HUES6 (cell line): ENCODE measurements around the gene PBX2.

Experiments
- H3K27ac ChIP-seq: 2 replicates; pipeline ENCODE4 v1.7.0; 2013; ENCODE audit warnings: low read depth, mild to moderate bottlenecking, low read length, inconsistent platforms
- H3K27me3 ChIP-seq: 2 replicates; pipeline ENCODE4 v1.6.1; 2013; ENCODE audit warnings: low read length; ENCODE audit not compliant: control insufficient read depth, insufficient read depth
- H3K36me3 ChIP-seq: 2 replicates; pipeline ENCODE4 v1.6.1; 2013; ENCODE audit warnings: low read length; ENCODE audit not compliant: control insufficient read depth, insufficient read depth
- H3K4me1 ChIP-seq: 2 replicates; pipeline ENCODE4 v1.6.1; 2013; ENCODE audit warnings: low read length; ENCODE audit not compliant: control insufficient read depth, insufficient read depth
- H3K4me3 ChIP-seq: 2 replicates; pipeline ENCODE4 v1.5.1; 2013; ENCODE audit warnings: low read depth, low read length
- H3K9ac ChIP-seq: one replicate; pipeline ENCODE4 v1.6.1; 2013; ENCODE audit warnings: mild to moderate bottlenecking, low read length
- H3K9me3 ChIP-seq: 2 replicates; pipeline ENCODE4 v1.6.1; 2013; ENCODE audit warnings: low read depth, low read length; ENCODE audit not compliant: control insufficient read depth, insufficient read depth

Gene PBX2

DNA sequence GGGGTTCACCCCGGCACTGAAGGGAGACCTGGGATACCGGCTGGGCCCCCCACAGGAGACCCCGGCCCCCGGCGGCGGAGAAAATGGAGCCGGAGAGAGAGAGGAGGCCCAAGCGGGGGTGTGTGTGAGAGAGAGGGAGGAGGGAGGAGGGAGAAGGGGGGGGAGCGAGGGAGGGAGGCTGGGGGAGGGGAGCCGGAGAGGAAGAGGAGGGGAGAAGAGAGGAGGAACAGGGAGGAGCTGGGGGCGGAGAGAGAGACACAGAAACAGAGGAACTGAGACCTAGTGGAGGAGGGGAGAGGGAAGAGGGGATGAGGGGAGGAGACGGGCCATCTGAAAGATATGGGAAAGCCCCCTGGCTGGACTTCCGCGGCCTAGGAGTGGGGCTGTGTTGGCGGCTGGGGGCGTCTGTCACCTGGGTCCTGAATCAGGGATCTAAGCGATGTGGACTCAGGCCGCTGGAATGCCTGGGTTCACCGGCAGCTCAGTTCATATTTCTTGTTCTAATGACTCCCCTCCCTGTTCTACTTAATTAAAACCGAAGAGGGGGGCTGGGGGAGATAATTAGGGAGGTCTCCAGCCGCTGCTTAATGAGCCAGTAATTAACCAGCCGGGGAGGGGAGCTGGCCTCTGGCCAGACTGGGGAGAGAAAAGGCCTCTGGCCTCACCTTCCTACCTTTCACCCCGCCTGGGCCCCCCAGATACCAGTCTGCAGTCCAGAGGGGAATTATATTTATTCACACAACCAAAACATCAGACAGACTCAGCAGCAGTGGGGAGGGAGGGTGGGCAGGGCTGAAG, at the start of gene PBX2:
PBX2 (minus strand) TSS at position 149 of the 798 bp plus-strand sequence. CDS start 287 bp downstream, outside the sequence.
- Histone ChIP-seq H3K27ac (peak within 1 kb of the TSS; percentile 72), H3K36me3 (peaks cover 23% of the 10 kb centered on the region), H3K4me3 (peak within 1 kb of the TSS; percentile 53), H3K9ac (peak within 1 kb of the TSS; percentile 72), H3K9me3 (no peaks in the 10 kb centered on the region), H3K4me1 (peaks cover 45% of the 10 kb centered on the region), H3K27me3 (no peaks in the 10 kb centered on the region)

DNA sequence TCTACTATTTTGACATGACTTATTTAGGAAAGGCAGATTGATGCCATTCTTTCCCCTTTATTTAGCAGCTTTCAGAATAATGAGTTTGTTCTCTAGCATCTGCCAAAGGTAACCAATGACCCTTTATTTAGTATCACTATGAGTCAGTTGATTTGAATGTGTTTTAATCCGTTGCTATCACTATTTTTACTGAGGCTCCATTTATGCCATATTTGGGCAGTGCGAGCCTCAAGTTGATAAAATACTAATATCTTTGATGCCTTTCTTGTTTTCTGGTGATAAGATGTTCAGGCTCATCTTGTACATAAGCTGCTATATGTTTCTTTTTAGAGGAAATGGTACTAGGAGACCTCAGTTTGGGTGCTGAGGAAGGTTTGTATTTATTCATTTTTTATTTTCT, 49.5 kb upstream of the PBX2 start:
- Histone ChIP-seq H3K4me1 (no peaks in the 10 kb centered on the region), H3K9me3 (no peaks in the 10 kb centered on the region), H3K36me3 (no peaks in the 10 kb centered on the region), H3K27ac (no peak overlapping the region), H3K9ac (no peak overlapping the region), H3K27me3 (peaks cover 6% of the 10 kb centered on the region; the same call in 1 of the 2 replicates), H3K4me3 (no peak overlapping the region)

DNA sequence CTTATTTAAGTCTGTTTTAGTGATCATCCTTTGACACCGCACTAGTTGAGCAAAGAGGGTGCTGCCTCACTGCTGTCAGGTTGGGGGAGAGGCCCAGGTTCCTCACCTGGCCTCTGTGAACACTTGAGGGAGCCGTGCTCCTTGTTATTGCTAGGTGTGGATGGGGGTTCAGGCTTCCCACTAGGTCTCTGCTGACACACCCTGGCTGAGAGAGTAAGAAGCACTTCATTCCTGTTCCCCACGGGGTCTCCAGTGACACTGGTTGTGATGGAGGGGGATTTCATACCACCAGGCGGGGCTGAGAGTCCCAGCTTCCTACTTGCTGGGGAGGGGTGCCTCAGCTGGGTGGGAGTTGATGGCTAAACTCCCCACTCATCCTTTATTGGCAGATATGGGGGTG, 44.9 kb upstream of the PBX2 start:
- Histone ChIP-seq H3K27ac (no peak overlapping the region), H3K27me3 (peaks cover 18% of the 10 kb centered on the region), H3K4me3 (no peak overlapping the region), H3K9me3 (no peaks in the 10 kb centered on the region), H3K9ac (no peak overlapping the region), H3K4me1 (no peaks in the 10 kb centered on the region), H3K36me3 (no peaks in the 10 kb centered on the region)

- H3K4me1 ChIP-seq, result peaks cover 16% of the 10 kb centered on the region; the same call in 1 of the 2 replicates
- H3K36me3 ChIP-seq, result no peaks in the 10 kb centered on the region
- H3K9me3 ChIP-seq, result no peaks in the 10 kb centered on the region
Measured at GRCh38 chr6:32226434-32226833, 36.4 kb upstream of the PBX2 start.

DNA sequence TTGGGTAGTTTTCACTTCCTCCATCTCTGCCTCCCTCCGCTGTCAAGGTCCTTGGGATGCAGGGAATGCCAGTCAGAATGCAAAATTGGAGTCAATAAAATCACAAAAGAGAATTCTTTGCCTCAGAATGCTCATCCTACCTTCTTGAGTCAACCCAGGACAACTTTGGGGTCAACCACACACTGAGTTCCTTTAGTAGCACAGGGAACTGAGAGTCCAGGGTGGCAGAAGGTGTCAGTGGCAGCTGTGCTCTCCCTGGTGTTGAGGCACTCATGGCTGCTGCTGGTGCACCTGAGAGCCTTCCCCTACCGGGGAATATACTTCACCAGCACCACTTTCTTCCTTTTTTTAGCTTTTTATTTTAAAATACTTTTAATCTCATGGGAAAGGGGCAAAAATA, 34.7 kb upstream of the PBX2 start:
- peaks cover 44% of the 10 kb centered on the region for H3K27me3 ChIP-seq
- peaks cover 16% of the 10 kb centered on the region; the same call in 1 of the 2 replicates for H3K4me1 ChIP-seq
- no peaks in the 10 kb centered on the region for H3K36me3 ChIP-seq
- H3K9ac ChIP-seq, result no peak overlapping the region
- H3K4me3 ChIP-seq, result no peak overlapping the region
- H3K9me3 ChIP-seq, result no peaks in the 10 kb centered on the region
- no peak overlapping the region for H3K27ac ChIP-seq

More at GRCh38 chr6:32226434-32226833, 36.4 kb upstream of the PBX2 start:
- Histone ChIP-seq H3K27me3 (peaks cover 48% of the 10 kb centered on the region), H3K9ac (no peak overlapping the region), H3K27ac (no peak overlapping the region), H3K4me3 (no peak overlapping the region)

- H3K9me3 ChIP-seq, result no peaks in the 10 kb centered on the region
- H3K4me1 ChIP-seq, result peaks cover 16% of the 10 kb centered on the region; the same call in 1 of the 2 replicates
- no peak within 1 kb of the TSS for H3K27ac ChIP-seq
- H3K27me3 ChIP-seq, result peaks cover 43% of the 10 kb centered on the region
- no peaks in the 10 kb centered on the region for H3K36me3 ChIP-seq
- H3K9ac ChIP-seq, result no peak within 1 kb of the TSS
- H3K4me3 ChIP-seq, result no peak within 1 kb of the TSS
Measured at GRCh38 chr6:32223258-32224235, 33.5 kb upstream of the PBX2 start, which contains the start of gene NOTCH4. Gene NOTCH4, minus strand, starts transcription at chr6:32224067. Its CDS starts 139 bp downstream, at chr6:32223928.

- Histone ChIP-seq H3K9ac (no peak overlapping the region), H3K27me3 (peaks cover 37% of the 10 kb centered on the region), H3K4me1 (peaks cover 16% of the 10 kb centered on the region; the same call in 1 of the 2 replicates), H3K27ac (no peak overlapping the region), H3K4me3 (no peak overlapping the region), H3K36me3 (no peaks in the 10 kb centered on the region), H3K9me3 (no peaks in the 10 kb centered on the region)
Measured at GRCh38 chr6:32222333-32223230, 32.6 kb upstream of the PBX2 start.

DNA sequence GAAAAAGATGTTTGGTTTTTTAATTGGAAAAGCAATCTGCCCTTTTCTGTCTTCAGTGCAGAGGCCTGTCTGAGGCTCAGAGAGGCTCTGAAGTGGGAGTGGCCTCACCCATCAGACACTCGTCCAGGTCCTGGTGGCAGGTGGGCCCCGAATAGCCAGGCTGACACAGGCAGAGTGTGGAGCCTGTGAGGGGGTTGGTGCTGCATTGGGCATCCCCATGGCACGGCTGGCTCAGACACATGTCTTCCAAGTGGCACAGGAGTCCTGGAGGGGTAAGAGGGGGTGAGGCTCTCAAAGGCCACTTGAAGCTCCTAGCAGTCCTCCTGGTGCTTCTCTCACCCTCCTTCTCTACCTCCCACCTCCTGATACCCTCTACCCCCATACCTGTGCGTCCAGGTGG, 30.0 kb upstream of the PBX2 start:
- H3K27ac ChIP-seq, result no peak overlapping the region
- H3K9me3 ChIP-seq, result no peaks in the 10 kb centered on the region
- peaks cover 24% of the 10 kb centered on the region; the same call in 1 of the 2 replicates for H3K27me3 ChIP-seq
- H3K9ac ChIP-seq, result no peak overlapping the region
- no peak overlapping the region for H3K4me3 ChIP-seq
- no peaks in the 10 kb centered on the region for H3K36me3 ChIP-seq
- H3K4me1 ChIP-seq, result peaks cover 16% of the 10 kb centered on the region; the same call in 1 of the 2 replicates

- no peaks in the 10 kb centered on the region for H3K36me3 ChIP-seq
- no peaks in the 10 kb centered on the region for H3K9me3 ChIP-seq
- H3K4me3 ChIP-seq, result no peak overlapping the region
- H3K4me1 ChIP-seq, result peaks cover 5% of the 10 kb centered on the region; the same call in 1 of the 2 replicates
- H3K27me3 ChIP-seq, result peaks cover 16% of the 10 kb centered on the region; the same call in 1 of the 2 replicates
- H3K9ac ChIP-seq, result no peak overlapping the region
- H3K27ac ChIP-seq, result no peak overlapping the region
Measured at GRCh38 chr6:32218167-32218566, 28.2 kb upstream of the PBX2 start.

GRCh38 chr6:32216998-32217397, 27.0 kb upstream of the PBX2 start:
- H3K4me3 ChIP-seq, result no peak overlapping the region
- H3K27ac ChIP-seq, result no peak overlapping the region
- H3K27me3 ChIP-seq, result peaks cover 16% of the 10 kb centered on the region; the same call in 1 of the 2 replicates
- H3K36me3 ChIP-seq, result no peaks in the 10 kb centered on the region
- no peaks in the 10 kb centered on the region for H3K4me1 ChIP-seq
- no peaks in the 10 kb centered on the region for H3K9me3 ChIP-seq
- H3K9ac ChIP-seq, result no peak overlapping the region
